GM23338 (cell line): Measurements from ENCODE around the gene CGB1. TPM values are rescaled to one million over a fixed set of nuclear protein-coding genes. Genes with fewer than 3 reads are reported as not detected.

ENCODE experiments used
- microRNA-seq: library from miRNA; unstranded; fragments of <30 nt; microRNA quantifications from one replicate; pipeline ENCODE4, GENCODE V29; 2017
- polyA plus RNA-seq: library from polyadenylated mRNA; unstranded; fragments of >200 nt; fragmentation: Nextera tagmentation; extraction: Ambion mirVana; gene quantifications from 2 replicates; pipeline ENCODE4 v1.2.1, GENCODE V29; 2016
- small RNA-seq: library from RNA; depleted of rRNA; stranded (forward); fragments of <200 nt; gene quantifications from one replicate; pipeline ENCODE3, GENCODE V24; 2014; ENCODE audit warnings: low replicate concordance
- total RNA-seq: library from RNA; depleted of rRNA; stranded (reverse); fragments of >200 nt; shearing (Covaris generic); gene quantifications from 2 replicates; pipeline ENCODE4 v1.2.3, GENCODE V29; 2014; rRNA removed

The CGB1 gene
- total and polyA plus RNA-seq, 2 experiments from 2014 or later, result 0.52 TPM; not detected in 1

Small RNAs within 50 kb of the gene (microRNA-seq; reads per million reads assigned to microRNA genes)
- not detected for gene MIR6798

Small RNAs within 50 kb of the gene (small RNA-seq; reads per million reads assigned to genes)
- gene MIR6798 (not detected), gene RN7SL708P (not detected)

Other genes starting within 250 kb of the CGB1 start
- gene BCAT2, start 225.9 kb downstream of the CGB1 start, total RNA-seq, result 30.6 and 53.5 TPM in 2 replicates
- 30.4 and 35.8 TPM in 2 replicates for gene BCAT2, start 225.9 kb downstream of the CGB1 start, polyA plus RNA-seq
- gene HSD17B14, start 200.4 kb downstream of the CGB1 start, total RNA-seq, result 5.0 and 8.4 TPM in 2 replicates
- gene HSD17B14, start 200.4 kb downstream of the CGB1 start, polyA plus RNA-seq, result 11.6 and 11.7 TPM in 2 replicates
- gene PLEKHA4, start 168.3 kb downstream of the CGB1 start, total RNA-seq, result 12.3 and 15.1 TPM in 2 replicates
- 10.9 and 12.2 TPM in 2 replicates for gene PLEKHA4, start 168.3 kb downstream of the CGB1 start, polyA plus RNA-seq
- 14.5 and 15.8 TPM in 2 replicates for gene PPP1R15A, start 164.5 kb downstream of the CGB1 start, total RNA-seq
- 14.0 and 14.4 TPM in 2 replicates for gene PPP1R15A, start 164.5 kb downstream of the CGB1 start, polyA plus RNA-seq
- gene TULP2, start 138.2 kb downstream of the CGB1 start, total RNA-seq, result 0.12 and 0.42 TPM in 2 replicates
- 1.1 and 1.9 TPM in 2 replicates for gene TULP2, start 138.2 kb downstream of the CGB1 start, polyA plus RNA-seq
- gene NUCB1, start 136.6 kb downstream of the CGB1 start, total RNA-seq, result 142 and 163 TPM in 2 replicates
- gene NUCB1, start 136.6 kb downstream of the CGB1 start, polyA plus RNA-seq, result 57.1 and 64.9 TPM in 2 replicates
- 0.69 and 0.78 TPM in 2 replicates for gene DHDH, start 103.2 kb downstream of the CGB1 start, total RNA-seq
- gene DHDH, start 103.2 kb downstream of the CGB1 start, polyA plus RNA-seq, result 4.7 and 8.4 TPM in 2 replicates
- gene BAX, start 82.0 kb downstream of the CGB1 start, total RNA-seq, result 184 and 261 TPM in 2 replicates
- 168 and 179 TPM in 2 replicates for gene BAX, start 82.0 kb downstream of the CGB1 start, polyA plus RNA-seq
- 1,625 and 2,064 TPM in 2 replicates for gene FTL, start 71.6 kb downstream of the CGB1 start, total RNA-seq
- 5,278 and 5,436 TPM in 2 replicates for gene FTL, start 71.6 kb downstream of the CGB1 start, polyA plus RNA-seq
- gene GYS1, start 43.6 kb downstream of the CGB1 start, total RNA-seq, result 23.1 and 28.9 TPM in 2 replicates
- gene GYS1, start 43.6 kb downstream of the CGB1 start, polyA plus RNA-seq, result 15.9 and 19.9 TPM in 2 replicates
- gene RUVBL2, start 43.0 kb downstream of the CGB1 start, total RNA-seq, result 222 and 252 TPM in 2 replicates
- gene RUVBL2, start 43.0 kb downstream of the CGB1 start, polyA plus RNA-seq, result 194 and 196 TPM in 2 replicates
- gene LHB, start 19.8 kb downstream of the CGB1 start, total RNA-seq, result 1.9 TPM in 1 of 2 replicates, not detected in the other
- 0.76 TPM in 1 of 2 replicates, not detected in the other for gene LHB, start 19.8 kb downstream of the CGB1 start, polyA plus RNA-seq
- not detected in 2 replicates for gene CGB3, start 12.6 kb downstream of the CGB1 start, total RNA-seq
- gene CGB3, start 12.6 kb downstream of the CGB1 start, polyA plus RNA-seq, result not detected in 2 replicates
- not detected in 2 replicates for gene CGB2, start 5.0 kb downstream of the CGB1 start, total RNA-seq
- gene CGB2, start 5.0 kb downstream of the CGB1 start, polyA plus RNA-seq, result 0.57 TPM in 1 of 2 replicates, not detected in the other
- not detected in 2 replicates for gene CGB5, start 7.0 kb upstream of the CGB1 start, total RNA-seq
- gene CGB5, start 7.0 kb upstream of the CGB1 start, polyA plus RNA-seq, result not detected in 2 replicates
- gene CGB8, start 12.2 kb upstream of the CGB1 start, total RNA-seq, result not detected in 2 replicates
- not detected in 2 replicates for gene CGB8, start 12.2 kb upstream of the CGB1 start, polyA plus RNA-seq
- gene CGB7, start 20.9 kb upstream of the CGB1 start, total RNA-seq, result 0.97 and 1.0 TPM in 2 replicates
- 0.32 and 0.66 TPM in 2 replicates for gene CGB7, start 20.9 kb upstream of the CGB1 start, polyA plus RNA-seq
- 0.39 and 0.94 TPM in 2 replicates for gene NTF4, start 27.9 kb upstream of the CGB1 start, total RNA-seq
- 2.7 TPM in 2 replicates for gene NTF4, start 27.9 kb upstream of the CGB1 start, polyA plus RNA-seq
- gene KCNA7, start 35.8 kb upstream of the CGB1 start, total RNA-seq, result not detected in 2 replicates
- gene KCNA7, start 35.8 kb upstream of the CGB1 start, polyA plus RNA-seq, result 0.08 and 0.14 TPM in 2 replicates
- gene SNRNP70, start 48.6 kb upstream of the CGB1 start, total RNA-seq, result 349 and 361 TPM in 2 replicates
- gene SNRNP70, start 48.6 kb upstream of the CGB1 start, polyA plus RNA-seq, result 229 and 243 TPM in 2 replicates
- gene LIN7B, start 77.5 kb upstream of the CGB1 start, total RNA-seq, result 1.2 and 7.8 TPM in 2 replicates
- 8.6 and 10.5 TPM in 2 replicates for gene LIN7B, start 77.5 kb upstream of the CGB1 start, polyA plus RNA-seq
- gene C19orf73, start 82.2 kb upstream of the CGB1 start, total RNA-seq, result 2.6 and 8.1 TPM in 2 replicates
- 8.0 and 9.1 TPM in 2 replicates for gene C19orf73, start 82.2 kb upstream of the CGB1 start, polyA plus RNA-seq
- 22.6 and 29.7 TPM in 2 replicates for gene PPFIA3, start 82.6 kb upstream of the CGB1 start, total RNA-seq
- 21.3 and 25.4 TPM in 2 replicates for gene PPFIA3, start 82.6 kb upstream of the CGB1 start, polyA plus RNA-seq
- 1.4 and 1.9 TPM in 2 replicates for gene HRC, start 118.5 kb upstream of the CGB1 start, total RNA-seq
- 2.0 and 2.5 TPM in 2 replicates for gene HRC, start 118.5 kb upstream of the CGB1 start, polyA plus RNA-seq
- gene TRPM4, start 120.9 kb upstream of the CGB1 start, total RNA-seq, result 11.6 and 16.5 TPM in 2 replicates
- 25.7 and 30.4 TPM in 2 replicates for gene TRPM4, start 120.9 kb upstream of the CGB1 start, polyA plus RNA-seq